ENCODE measurements around the gene SFT2D1.
"Not testable (repeated sequence)": the region's sequence is repeated elsewhere in the genome, so short reads cannot be mapped to it uniquely, and the experiment has no call there.

SFT2D1 gene

DNA sequence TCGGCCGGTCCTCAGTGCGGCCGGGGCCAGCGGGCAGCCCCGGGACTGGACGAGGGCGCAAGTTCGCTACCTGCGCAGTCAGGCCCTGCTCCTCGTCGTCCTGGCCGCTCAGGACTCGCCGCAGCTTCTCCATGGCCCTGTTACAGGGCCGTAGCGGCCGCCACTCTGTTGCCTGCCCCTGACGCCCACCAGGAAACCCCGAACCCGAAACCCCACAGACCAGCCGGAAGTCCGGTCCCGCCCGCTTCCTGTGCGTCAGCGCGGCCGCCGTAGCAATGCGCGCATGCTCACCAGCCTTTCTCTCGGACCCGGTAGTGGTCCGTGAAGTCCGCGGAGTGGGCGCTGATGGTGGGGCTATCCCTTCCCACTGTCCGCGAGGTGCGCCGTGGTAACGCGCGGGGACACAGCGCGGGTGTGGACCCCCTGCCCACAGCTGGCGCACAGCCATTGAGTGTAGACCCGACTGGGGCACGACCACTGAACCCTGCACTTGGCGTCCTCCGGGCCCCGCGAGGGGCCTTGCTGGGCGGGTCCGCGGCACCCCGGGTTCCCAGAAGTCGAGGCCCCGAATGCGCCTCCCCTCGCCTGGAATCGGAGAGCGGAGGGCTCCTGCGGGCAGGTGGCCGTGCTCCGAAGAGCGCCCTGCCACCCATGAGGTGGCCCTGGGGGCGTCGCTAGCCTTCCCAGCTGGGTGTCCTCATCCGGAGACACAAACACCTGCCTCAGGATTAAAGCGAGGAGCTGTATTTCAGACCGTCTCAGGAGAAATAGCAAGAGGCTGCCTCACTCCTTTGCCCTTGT, at the start of gene SFT2D1:
Gene SFT2D1, minus strand, starts transcription at position 197 of the 801 bp plus-strand sequence. Its CDS starts 64 bp downstream, at position 133.
- in situ Hi-C loops (cut with MboI; ENCODE audit: low sequenced_read_pairs): no loop called here

DNA sequence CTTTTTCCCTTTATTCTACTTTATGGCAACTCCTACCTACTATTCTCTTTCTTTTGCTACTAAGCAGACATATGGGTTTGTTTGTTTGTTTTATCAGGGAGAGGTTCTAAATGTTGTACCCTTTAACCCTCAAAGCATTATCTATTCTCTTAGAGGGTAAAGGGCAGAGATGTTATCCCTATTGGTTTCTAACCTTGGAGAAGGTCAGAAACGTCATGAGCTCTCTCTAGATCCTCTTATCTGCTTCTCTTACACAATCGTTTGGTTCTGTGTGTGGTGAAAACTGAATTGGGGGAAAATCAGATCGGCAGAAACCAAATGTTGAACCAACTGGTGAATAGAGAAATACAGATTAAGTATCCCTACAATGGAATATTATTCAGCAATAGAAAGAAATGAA, 46.8 kb upstream of the SFT2D1 start:
- in situ Hi-C loops (cut with MboI; ENCODE audit: low sequenced_read_pairs): no loop called here

GRCh38 chr6:166388290-166389004, 46.1 kb upstream of the SFT2D1 start:
- in situ Hi-C loops (cut with MboI; ENCODE audit: low sequenced_read_pairs): no loop called here

- in situ Hi-C loops (cut with MboI; ENCODE audit: low sequenced_read_pairs): no loop called here
Observed at GRCh38 chr6:166387642-166388289, 45.4 kb upstream of the SFT2D1 start.

- in situ Hi-C loops (cut with MboI; ENCODE audit: low sequenced_read_pairs): not testable (repeated sequence)
Observed at GRCh38 chr6:166387098-166387497, 44.8 kb upstream of the SFT2D1 start.

DNA sequence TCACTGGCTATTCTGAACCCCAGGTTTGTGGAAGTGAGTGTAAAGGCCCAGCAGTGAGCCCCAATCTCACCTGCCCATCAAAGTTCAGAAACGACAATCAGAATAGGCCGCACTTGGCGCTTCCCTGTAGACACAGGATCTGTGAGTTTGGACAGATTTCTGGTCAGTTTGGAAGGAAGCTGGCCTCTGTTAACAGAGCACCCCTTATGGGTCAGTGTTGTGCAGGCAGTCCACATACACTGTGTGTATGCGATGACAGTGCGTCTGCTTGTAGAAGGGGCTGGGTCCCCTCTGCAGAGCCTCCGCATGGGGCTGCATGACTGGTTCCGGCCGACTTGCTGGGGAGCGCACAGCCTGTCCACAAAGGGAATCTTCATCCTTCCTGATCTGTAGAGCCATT, 43.8 kb upstream of the SFT2D1 start:
- in situ Hi-C loops (cut with MboI; ENCODE audit: low sequenced_read_pairs): no loop called here

- in situ Hi-C loops (cut with MboI; ENCODE audit: low sequenced_read_pairs): not testable (repeated sequence)
Observed at GRCh38 chr6:166383802-166384363, 41.5 kb upstream of the SFT2D1 start.

- in situ Hi-C loops (cut with MboI; ENCODE audit: low sequenced_read_pairs): no loop called here
Observed at GRCh38 chr6:166382933-166383801, 40.8 kb upstream of the SFT2D1 start, which contains the start of gene MPC1. Gene MPC1, minus strand, starts transcription at chr6:166382940. Its CDS starts 64 bp downstream, at chr6:166382876.

GRCh38 chr6:166382500-166382932, 40.2 kb upstream of the SFT2D1 start:
- in situ Hi-C loops (cut with MboI; ENCODE audit: low sequenced_read_pairs): no loop called here

DNA sequence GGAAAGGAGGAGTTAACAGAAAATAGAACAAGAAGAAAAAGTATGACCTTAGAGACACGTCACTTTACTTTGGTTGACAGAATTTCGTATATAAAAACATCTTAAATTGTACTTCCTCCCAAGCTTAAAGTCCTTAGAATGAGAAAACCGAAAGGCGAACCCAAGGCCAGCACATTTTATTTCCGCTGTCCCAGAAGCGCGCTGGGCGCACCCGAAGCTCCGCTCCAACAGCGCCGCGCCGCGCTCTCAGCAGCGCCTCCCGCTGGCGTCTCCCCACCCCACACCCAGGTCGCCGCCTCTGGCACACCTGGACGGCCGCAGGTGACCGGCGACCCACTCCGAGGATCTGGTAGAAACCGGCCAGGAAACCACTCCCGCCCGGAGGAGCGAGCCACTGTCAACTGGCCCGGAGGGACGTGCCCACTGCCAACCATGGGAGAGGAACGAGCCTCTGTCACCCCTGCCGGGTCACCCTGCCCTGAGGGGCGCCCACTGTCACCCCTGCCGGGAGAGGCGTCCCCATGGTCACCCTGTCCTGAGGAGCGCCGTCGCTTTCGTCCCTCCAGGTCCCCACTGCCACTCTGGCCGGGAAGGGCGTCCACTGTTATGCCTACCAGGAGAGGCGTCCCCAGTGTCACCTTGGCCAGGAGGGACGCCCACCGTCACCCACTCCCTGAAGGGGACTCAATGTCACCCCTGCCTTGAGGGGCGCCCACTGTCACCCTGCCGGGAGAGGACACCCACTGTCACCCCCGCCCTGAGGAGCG, 39.6 kb upstream of the SFT2D1 start:
- in situ Hi-C loops (cut with MboI; ENCODE audit: low sequenced_read_pairs): no loop called here

DNA sequence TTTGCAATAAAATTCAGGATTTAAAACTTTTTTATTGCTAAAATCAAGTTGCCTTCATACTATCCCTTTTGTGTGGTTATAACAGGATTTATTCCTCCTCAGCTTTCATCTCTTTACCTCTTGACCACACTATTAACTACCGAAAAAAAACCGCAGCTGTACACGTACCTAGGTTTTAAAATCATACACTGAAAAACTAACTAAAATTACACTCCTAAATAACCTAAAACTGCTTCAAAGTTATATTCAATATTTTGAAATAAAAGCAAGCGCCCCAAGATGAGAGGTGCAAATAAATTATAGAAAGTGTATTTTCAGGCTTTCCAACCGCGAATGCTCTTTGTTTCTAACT, 39.0 kb upstream of the SFT2D1 start:
- in situ Hi-C loops (cut with MboI; ENCODE audit: low sequenced_read_pairs): no loop called here

- in situ Hi-C loops (cut with MboI; ENCODE audit: low sequenced_read_pairs): no loop called here
Observed at GRCh38 chr6:166379800-166380199, 37.5 kb upstream of the SFT2D1 start.

DNA sequence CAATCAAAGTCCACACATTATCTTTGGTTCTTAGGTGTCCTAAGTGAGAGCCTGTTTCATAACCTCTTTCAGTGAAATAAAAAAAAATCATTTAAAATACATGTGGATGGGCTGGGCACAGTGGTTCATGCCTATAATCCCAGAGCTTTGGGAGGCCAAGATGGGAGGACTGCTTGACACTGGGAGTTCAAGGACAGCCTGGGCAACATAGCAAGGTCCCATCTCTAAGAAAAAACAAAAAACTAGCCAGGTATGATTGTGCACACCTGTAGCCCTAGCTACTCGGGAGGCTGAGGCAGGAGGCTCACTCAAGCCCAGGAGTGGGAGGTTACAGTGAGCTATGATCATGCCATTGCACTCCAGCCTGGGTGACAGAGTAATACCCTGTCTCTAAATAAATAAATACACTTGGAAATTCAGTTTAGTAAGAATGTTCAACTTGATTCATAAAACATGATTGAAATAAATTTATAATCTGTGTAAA, 36.8 kb upstream of the SFT2D1 start:
- in situ Hi-C loops (cut with MboI; ENCODE audit: low sequenced_read_pairs): no loop called here

- in situ Hi-C loops (cut with MboI; ENCODE audit: low sequenced_read_pairs): no loop called here
Observed at GRCh38 chr6:166377721-166378120, 35.4 kb upstream of the SFT2D1 start.

DNA sequence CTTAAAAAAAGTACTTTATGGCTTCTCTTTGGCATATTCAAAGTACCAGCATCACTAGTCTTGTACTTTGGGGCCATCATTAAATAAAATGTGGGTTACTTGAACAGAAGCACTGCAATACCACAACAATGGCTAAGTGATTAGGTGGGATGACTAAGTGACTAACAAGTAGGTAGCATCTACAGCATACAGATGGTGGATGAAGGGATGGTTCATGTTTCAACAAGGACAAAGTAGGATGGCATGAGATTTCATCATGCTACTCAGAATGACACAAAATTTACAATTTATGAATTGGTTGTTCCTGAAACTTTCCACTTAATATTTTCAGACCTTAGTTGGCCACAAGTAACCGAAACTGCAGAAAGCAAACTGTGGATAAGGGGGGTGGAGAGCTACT, 32.7 kb upstream of the SFT2D1 start:
- in situ Hi-C loops (cut with MboI; ENCODE audit: low sequenced_read_pairs): no loop called here

DNA sequence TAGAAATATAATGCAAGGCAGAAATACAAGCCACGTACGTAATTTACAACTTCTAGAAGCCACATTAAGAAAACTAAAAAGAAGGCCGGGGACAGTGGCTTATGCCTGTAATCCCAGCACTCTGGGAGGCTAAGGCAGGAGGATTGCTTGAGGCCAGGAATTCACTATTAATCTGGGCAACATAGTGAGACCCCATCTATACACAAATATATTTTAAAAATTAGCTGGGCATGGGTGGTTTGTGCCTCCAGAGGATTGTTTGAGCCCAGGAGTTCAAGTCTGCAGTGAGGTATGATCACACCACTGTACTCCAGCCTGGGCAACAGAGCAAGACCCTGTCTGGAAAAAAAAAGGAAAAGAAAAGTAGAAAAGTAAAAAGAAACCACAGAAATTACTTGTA, 28.1 kb upstream of the SFT2D1 start:
- in situ Hi-C loops (cut with MboI; ENCODE audit: low sequenced_read_pairs): no loop called here

- in situ Hi-C loops (cut with MboI; ENCODE audit: low sequenced_read_pairs): no loop called here
Observed at GRCh38 chr6:166369782-166370181, 27.4 kb upstream of the SFT2D1 start.

- in situ Hi-C loops (cut with MboI; ENCODE audit: low sequenced_read_pairs): no loop called here
Observed at GRCh38 chr6:166366921-166367320, 24.6 kb upstream of the SFT2D1 start.

DNA sequence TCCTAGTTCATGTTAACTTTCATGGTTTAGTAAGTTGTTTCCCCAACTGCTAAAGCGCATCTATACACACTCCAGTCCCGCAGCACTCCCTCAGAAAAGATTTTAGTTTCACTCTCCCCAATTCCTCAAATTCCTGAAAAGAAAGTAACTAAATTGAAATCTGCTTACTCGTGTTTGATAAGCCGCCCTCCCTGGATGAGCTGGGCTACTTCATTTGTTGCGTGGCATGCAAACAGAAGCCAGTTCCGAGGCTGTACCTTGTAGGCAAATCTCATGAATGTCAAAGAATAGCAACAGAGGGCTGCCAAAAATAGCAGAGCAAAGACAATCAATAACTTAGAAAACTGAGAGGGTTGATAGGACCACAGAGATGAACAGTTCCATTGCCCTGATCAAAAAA, 23.5 kb upstream of the SFT2D1 start:
- in situ Hi-C loops (cut with MboI; ENCODE audit: low sequenced_read_pairs): no loop called here

DNA sequence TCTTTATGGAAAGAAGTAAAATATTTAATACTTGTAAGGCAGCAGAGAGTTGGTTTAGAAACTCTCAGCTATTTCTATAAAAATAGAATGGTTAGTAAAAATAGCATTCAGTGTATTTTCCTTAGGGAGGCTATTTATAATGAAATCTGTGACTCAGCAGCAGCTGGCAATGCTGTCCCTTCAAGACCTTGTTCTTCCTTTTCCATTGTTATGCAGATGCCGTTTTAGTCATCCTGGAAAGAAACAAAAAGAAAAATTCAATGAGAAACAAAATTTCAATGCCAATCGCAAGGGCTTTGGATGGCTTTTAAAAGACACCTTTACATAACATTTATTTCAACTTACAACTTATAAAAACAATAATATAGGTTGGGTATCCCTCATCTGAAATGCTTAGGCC, 22.9 kb upstream of the SFT2D1 start:
- in situ Hi-C loops (cut with MboI; ENCODE audit: low sequenced_read_pairs): no loop called here

All from hTERT RPE-1 (cell line).